OCI-LY1 (cell line): ENCODE data around the gene SH3RF3.

Source experiments
- CTCF ChIP-seq: fragments of 200-600 bp; sonication (generic), shearing (Covaris generic); IDR thresholded peaks from 2 replicates; pipeline ENCODE4 v1.5.1; 2017; ENCODE audit warnings: mild to moderate bottlenecking, antibody characterized with exemption, low read length, moderate library complexity, mixed read lengths
- EZH2 ChIP-seq: fragments of 200-600 bp; sonication (generic), shearing (Covaris generic); IDR thresholded peaks from 2 replicates; pipeline ENCODE4 v1.8.0; 2017; ENCODE audit warnings: borderline replicate concordance, mixed run types, mild to moderate bottlenecking, antibody characterized with exemption, low read length, moderate library complexity, mixed read lengths

DNA sequence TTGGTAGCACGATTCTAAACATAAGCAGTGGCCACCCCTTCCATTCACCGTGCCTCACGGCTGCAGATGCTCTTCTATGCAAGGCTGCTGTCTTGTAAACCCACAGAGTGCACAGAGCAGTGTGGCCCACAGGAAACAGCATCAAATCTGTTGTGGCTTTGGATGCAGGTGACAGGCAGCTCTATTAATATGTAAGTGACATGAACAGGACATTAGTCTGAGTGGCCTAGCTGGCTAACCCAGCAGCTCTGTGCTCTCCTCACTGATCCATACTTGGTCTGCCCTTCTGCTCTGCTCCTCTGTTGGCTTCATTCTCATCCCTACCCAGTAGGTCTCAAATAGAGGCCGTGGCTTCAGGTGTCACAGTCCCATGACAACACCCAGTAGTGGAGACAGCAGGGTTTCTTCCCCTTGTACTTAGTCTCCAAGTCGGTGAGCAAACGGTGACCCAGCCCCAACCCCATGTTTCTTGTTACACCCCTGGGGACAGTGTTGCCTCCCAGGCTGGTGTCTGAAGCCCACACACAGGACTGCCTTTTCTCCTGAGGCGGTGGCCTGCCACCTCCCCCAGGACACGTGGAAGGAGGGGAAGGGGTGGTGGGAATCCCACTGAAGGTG lies 5.8 kb downstream of the SH3RF3 start:
- TF ChIP-seq CTCF: no peak
- no peak for TF ChIP-seq EZH2
